Endothelial cell of umbilical vein (primary cell): ENCODE data around the gene CDH23. TPM values are rescaled to one million over a fixed set of nuclear protein-coding genes. Genes with fewer than 3 reads are reported as not detected.

Source experiments
- BruUV-seq: library from RNA; stranded (reverse); fragments of 400-500 nt; replicated peaks from 2 replicates; lab custom pipeline; 2021; lab: Mats Ljungman, UMichigan
- CTCF ChIA-PET: fragments of 300-600, 350-600 bp; sonication (Branson Sonifier 250); formaldehyde crosslinking; loops from one replicate; lab custom pipeline; 2021; ENCODE audit warnings: antibody characterized with exemption, inconsistent platforms; lab: Charles Lee
- POLR2A ChIA-PET: fragments of 300-600, 350-600 bp; sonication (Branson Sonifier 250); formaldehyde crosslinking; loops from one replicate; lab custom pipeline; 2021; ENCODE audit warnings: antibody characterized with exemption, inconsistent platforms; lab: Charles Lee
- DNase-seq: peaks from one replicate; pipeline ENCODE4 v3.0.0-alpha.2; 2011; ENCODE audit warnings: low read depth, low spot score
- FAIRE-seq: peaks from 2 replicates; lab custom pipeline; 2011; peaks lifted over from hg19 to GRCh38; lab: Jason Lieb, UNC
- H2AFZ ChIP-seq: 2 replicates; pipeline ENCODE4 v1.6.0; 2012; ENCODE audit warnings: low read depth, low read length, control low read depth, inconsistent platforms
- H3K27ac ChIP-seq: 2 replicates; pipeline ENCODE4 v1.5.1; 2011; ENCODE audit warnings: low read depth, mild to moderate bottlenecking, control low read depth, low read length, moderate library complexity; ENCODE audit not compliant: insufficient read depth
- H3K27me3 ChIP-seq, 2 experiments: 2 replicates each; pipeline versions ENCODE4 v1.6.0 to v1.6.1; 2011; ENCODE audit warnings: low read length in 2 of 2, mixed read lengths in 1 of 2; ENCODE audit not compliant: control insufficient read depth in 2 of 2, insufficient read depth in 2 of 2
- H3K36me3 ChIP-seq, 2 experiments: 2 replicates in 1 of 2; 3 replicates in 1 of 2; pipeline ENCODE4 v1.5.1; 2011; ENCODE audit warnings: low read length in 2 of 2, mild to moderate bottlenecking in 1 of 2, moderate library complexity in 1 of 2; ENCODE audit not compliant: control insufficient read depth in 2 of 2, insufficient read depth in 2 of 2; ENCODE audit errors: extremely low read depth in 1 of 2
- H3K4me1 ChIP-seq: 3 replicates; pipeline ENCODE4 v1.5.1; 2011; ENCODE audit warnings: mild to moderate bottlenecking, low read length; ENCODE audit not compliant: control insufficient read depth, insufficient read depth; ENCODE audit errors: extremely low read depth
- H3K4me2 ChIP-seq: 2 replicates; pipeline ENCODE4 v1.6.1; 2011; ENCODE audit warnings: low read length, control low read depth, mixed read lengths; ENCODE audit not compliant: insufficient read depth
- H3K4me3 ChIP-seq, 3 experiments: fragments of 200-600 bp in 1 of 3; sonication (generic), shearing (Covaris generic) in 1 of 3; replicated peaks in 1 of 3; 2 replicates each; pipeline ENCODE4 v1.5.1; 2011 to 2016; ENCODE audit warnings: control low read depth in 3 of 3, low read length in 3 of 3, mild to moderate bottlenecking in 2 of 3, inconsistent platforms in 1 of 3, low read depth in 1 of 3, moderate library complexity in 1 of 3; ENCODE audit not compliant: insufficient read depth in 1 of 3
- H3K79me2 ChIP-seq: 2 replicates; pipeline ENCODE4 v1.6.0; 2012; ENCODE audit warnings: low read length, inconsistent platforms; ENCODE audit not compliant: control insufficient read depth, insufficient read depth
- H3K9ac ChIP-seq: replicated peaks from 2 replicates; pipeline ENCODE3; 2011; ENCODE audit warnings: low read length, control low read depth; ENCODE audit not compliant: insufficient read depth; ENCODE audit errors: extremely low read depth
- H3K9me1 ChIP-seq: replicated peaks from 3 replicates; pipeline ENCODE4 v1.6.0; 2011; ENCODE audit warnings: mild to moderate bottlenecking, low read length; ENCODE audit not compliant: control insufficient read depth, insufficient read depth; ENCODE audit errors: extremely low read depth
- H3K9me3 ChIP-seq: replicated peaks from 2 replicates; pipeline ENCODE4 v1.5.1; 2012; ENCODE audit warnings: low read length, inconsistent platforms; ENCODE audit not compliant: control insufficient read depth, insufficient read depth
- H4K20me1 ChIP-seq: replicated peaks from 2 replicates; pipeline ENCODE3; 2011; ENCODE audit warnings: mild to moderate bottlenecking, low read length; ENCODE audit not compliant: control insufficient read depth, insufficient read depth; ENCODE audit errors: extremely low read depth
- EZH2 ChIP-seq: IDR thresholded peaks from 2 replicates; pipeline ENCODE4 v1.6.1; 2012; ENCODE audit warnings: borderline replicate concordance, low read depth, mild to moderate bottlenecking, moderate library complexity, low read length, inconsistent platforms; ENCODE audit not compliant: severe bottlenecking
- FOS ChIP-seq: IDR thresholded peaks from 2 replicates; pipeline ENCODE4 v1.6.1; 2011; ENCODE audit warnings: mild to moderate bottlenecking, low read length, moderate library complexity, borderline replicate concordance; ENCODE audit not compliant: insufficient read depth
- GATA2 ChIP-seq: IDR thresholded peaks from 2 replicates; pipeline ENCODE4 v1.7.0; 2011; ENCODE audit warnings: low read depth, mild to moderate bottlenecking, moderate library complexity, mixed read lengths, low read length; ENCODE audit not compliant: insufficient read length, insufficient read depth
- POLR2AphosphoS5 ChIP-seq: IDR thresholded peaks from 2 replicates; pipeline ENCODE4 v1.6.1; 2012; ENCODE audit warnings: low read depth, mild to moderate bottlenecking, control low read depth, low read length, moderate library complexity; ENCODE audit not compliant: insufficient read depth
- dilution Hi-C: fragments of 300-500 bp; cut with MboI; formaldehyde crosslinking; loops from one replicate; pipeline ENCODE4 v1.15.0; 2019; ENCODE audit warnings: low sequenced_read_pairs; ENCODE audit not compliant: extremely low pct_ligation_motif_present
- intact Hi-C: fragments of 100-400 bp; cut with micrococcal nuclease; formaldehyde crosslinking; loops from one replicate; pipeline ENCODE4 v1.10.0; 2022
- polyA plus RNA-seq, 4 experiments: library from polyadenylated mRNA; depleted of rRNA in 3 of 4; stranded (reverse) in 3 of 4; unstranded in 1 of 4; fragments of >200 nt; gene quantifications; 2 replicates each; pipeline versions ENCODE4 v1.2.1 to v1.2.3, GENCODE V29; 2011 to 2012; ENCODE audit warnings: missing spikeins in 1 of 4
- total RNA-seq: library from RNA; stranded (reverse); gene quantifications from 2 replicates; pipeline ENCODE4 v1.2.3, GENCODE V29; 2021
- TF ChIP-seq, protein P1 (sequence below), 2 donors: IDR thresholded peaks; 1 replicate in 1 of 2; 2 replicates in 1 of 2; pipeline ENCODE4 v1.5.1; 2011; ENCODE audit warnings: low read length in 2 of 2, mild to moderate bottlenecking in 2 of 2, moderate library complexity in 2 of 2, control low read depth in 1 of 2, inconsistent platforms in 1 of 2, low read depth in 1 of 2; ENCODE audit not compliant: insufficient read depth in 1 of 2; ENCODE audit errors: extremely low read depth in 1 of 2

CDH23 gene
- total and polyA plus RNA-seq, 2 donors (not counting 3 experiments of a cell fraction or from before 2014, with no cell fraction given): not detected

GRCh38 chr10:71727105-71727737 is 330.5 kb downstream of the CDH23 start:
- no peak for DNase-seq
- H3K4me1 ChIP-seq: peaks cover 3% of the 10 kb centered on the region
- CTCF ChIA-PET: interaction anchor here (0.9 to 2.5 kb wide), 6 partner anchors 8 to 46 kb away, joined by 3 to 15 read pairs (median 4); partner anchors contain the start of gene VSIR
- H4K20me1 ChIP-seq: no peaks in the 10 kb centered on the region
- no peak overlapping the region for H3K27ac ChIP-seq
- H3K36me3 ChIP-seq: no peaks in the 10 kb centered on the region
- no peak overlapping the region for H3K4me3 ChIP-seq
- no peak overlapping the region for H3K4me2 ChIP-seq
- dilution Hi-C loops: no loop called here
- no peaks in the 10 kb centered on the region for H3K27me3 ChIP-seq
- FAIRE-seq: no peak
- POLR2A ChIA-PET: no interaction called here
- H2AFZ ChIP-seq: no peak overlapping the region
- no peak overlapping the region for H3K9ac ChIP-seq
- TF ChIP-seq, protein P1, sequence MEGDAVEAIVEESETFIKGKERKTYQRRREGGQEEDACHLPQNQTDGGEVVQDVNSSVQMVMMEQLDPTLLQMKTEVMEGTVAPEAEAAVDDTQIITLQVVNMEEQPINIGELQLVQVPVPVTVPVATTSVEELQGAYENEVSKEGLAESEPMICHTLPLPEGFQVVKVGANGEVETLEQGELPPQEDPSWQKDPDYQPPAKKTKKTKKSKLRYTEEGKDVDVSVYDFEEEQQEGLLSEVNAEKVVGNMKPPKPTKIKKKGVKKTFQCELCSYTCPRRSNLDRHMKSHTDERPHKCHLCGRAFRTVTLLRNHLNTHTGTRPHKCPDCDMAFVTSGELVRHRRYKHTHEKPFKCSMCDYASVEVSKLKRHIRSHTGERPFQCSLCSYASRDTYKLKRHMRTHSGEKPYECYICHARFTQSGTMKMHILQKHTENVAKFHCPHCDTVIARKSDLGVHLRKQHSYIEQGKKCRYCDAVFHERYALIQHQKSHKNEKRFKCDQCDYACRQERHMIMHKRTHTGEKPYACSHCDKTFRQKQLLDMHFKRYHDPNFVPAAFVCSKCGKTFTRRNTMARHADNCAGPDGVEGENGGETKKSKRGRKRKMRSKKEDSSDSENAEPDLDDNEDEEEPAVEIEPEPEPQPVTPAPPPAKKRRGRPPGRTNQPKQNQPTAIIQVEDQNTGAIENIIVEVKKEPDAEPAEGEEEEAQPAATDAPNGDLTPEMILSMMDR (IDR thresholded peaks at IDR 0.05; ENCODE audit: extremely low read depth in 1 of 2, insufficient read depth in 1 of 2, low read depth in 1 of 2, low read length in 2 of 2): no peak
- TF ChIP-seq EZH2 (no peak), POLR2AphosphoS5 (no peak), FOS (no peak), GATA2 (no peak)
- no peaks in the 10 kb centered on the region for H3K9me3 ChIP-seq
- intact Hi-C loops: loop anchor here (2.0 to 10.0 kb wide), 3 partner anchors 46 to 168 kb away; partner anchors contain the start of gene VSIR
- H3K79me2 ChIP-seq: no peaks in the 10 kb centered on the region
- no TSS peak for BruUV-seq
- H3K9me1 ChIP-seq: no peaks in the 10 kb centered on the region
